Stimulated activated CD8-positive, alpha-beta memory T cell treated with anti-CD3 and anti-CD28 coated beads, Interleukin-15, amount 100 ng/mL, for 1 hour (primary cell): ENCODE data around the gene BEND6.

Experiments
- DNase-seq: peaks from one replicate; pipeline ENCODE4 v3.0.0-alpha.2; 2020; ENCODE audit warnings: low read depth

BEND6 gene

DNA sequence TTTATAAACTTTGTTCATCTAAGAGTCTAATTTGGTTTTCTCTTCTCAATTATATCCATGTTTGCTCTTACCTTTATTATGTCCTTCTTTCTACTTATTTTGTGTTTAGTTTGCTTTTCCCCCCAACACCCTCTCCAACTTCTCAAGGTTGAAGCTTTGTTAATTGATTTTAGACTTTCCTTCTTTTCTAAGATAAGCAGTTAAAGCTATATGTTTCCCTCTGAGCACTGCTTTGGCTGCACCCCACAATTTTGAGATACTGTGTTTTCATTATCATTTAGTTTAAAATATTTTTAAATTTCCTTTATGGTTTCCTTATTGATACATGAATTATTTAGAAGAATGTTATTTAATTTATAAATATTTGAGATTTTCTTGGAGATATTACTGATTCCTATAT, 13.9 kb upstream of the BEND6 start:
- DNase-seq: no peak

- no peak for DNase-seq
Measured at GRCh38 chr6:56944661-56945060, 10.2 kb upstream of the BEND6 start.

- no peak for DNase-seq
Measured at GRCh38 chr6:56946368-56946767, 8.5 kb upstream of the BEND6 start.

GRCh38 chr6:56947924-56948323, 7.0 kb upstream of the BEND6 start:
- no peak for DNase-seq

DNA sequence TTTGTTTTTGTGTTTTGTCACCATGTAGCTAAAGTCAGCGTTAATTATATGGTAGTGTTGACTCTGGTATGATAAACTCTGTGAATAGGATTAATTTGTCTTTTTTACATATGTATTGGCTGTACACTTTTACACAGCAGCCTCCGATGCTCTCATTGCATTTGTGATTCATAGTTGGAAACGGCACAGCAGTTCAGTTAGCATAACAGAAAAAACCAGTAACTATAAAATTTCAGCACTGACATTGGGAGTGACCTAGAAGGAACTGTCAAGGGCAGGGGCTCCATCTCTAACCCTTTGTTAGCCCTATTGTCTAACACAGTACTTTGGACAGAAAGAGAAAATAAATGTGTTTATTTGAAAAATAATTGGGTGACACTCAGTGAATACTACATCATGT, 5.6 kb upstream of the BEND6 start:
- DNase-seq: no peak

GRCh38 chr6:56949925-56950495, 4.9 kb upstream of the BEND6 start:
- DNase-seq: no peak

- no peak for DNase-seq
Measured at GRCh38 chr6:56951049-56951831, 3.7 kb upstream of the BEND6 start.

- no peak for DNase-seq
Measured at GRCh38 chr6:56953597-56954402, 1.1 kb upstream of the BEND6 start.

GRCh38 chr6:56955171-56956155, 556 bp downstream of the BEND6 start:
- no peak for DNase-seq

DNA sequence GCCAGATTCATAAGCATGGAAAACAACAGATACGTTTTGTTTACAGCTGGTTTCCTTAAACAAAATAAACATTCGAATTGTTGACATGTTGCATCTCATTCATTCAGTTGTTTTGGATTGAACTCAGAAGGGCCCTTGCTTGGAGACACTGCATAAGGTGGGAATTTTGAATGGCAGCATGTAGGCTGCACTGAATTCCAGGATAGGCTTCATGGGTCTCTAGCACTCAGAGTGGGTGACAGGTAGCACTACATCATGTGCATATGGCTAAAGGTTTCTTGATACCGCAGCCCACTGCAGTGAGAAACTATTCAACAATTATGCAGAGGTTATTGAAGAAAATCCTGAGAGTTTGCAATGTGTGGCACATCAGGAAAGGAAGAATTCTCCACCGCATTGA, 1.6 kb downstream of the BEND6 start:
- no peak for DNase-seq

DNA sequence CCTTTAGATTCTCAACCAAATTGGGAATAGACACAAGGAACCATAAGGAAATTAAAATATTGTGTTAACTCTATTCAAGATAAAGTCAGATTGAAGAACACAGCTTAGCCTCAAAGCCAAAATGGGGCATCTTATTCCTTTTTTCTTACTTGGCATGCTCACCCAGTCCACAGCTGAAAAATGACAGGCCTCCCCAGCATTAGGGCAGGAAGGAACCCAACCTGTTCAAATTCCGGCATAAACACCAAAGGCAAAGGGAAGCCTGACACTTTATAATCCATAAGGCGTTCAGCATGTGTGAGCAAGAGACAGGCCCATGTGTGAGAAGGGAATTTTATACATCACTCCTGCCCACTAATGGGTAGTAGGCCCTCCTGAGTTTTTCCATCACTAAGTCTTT, 2.9 kb downstream of the BEND6 start:
- no peak for DNase-seq

- no peak for DNase-seq
Measured at GRCh38 chr6:56958481-56958880, 3.6 kb downstream of the BEND6 start.

DNA sequence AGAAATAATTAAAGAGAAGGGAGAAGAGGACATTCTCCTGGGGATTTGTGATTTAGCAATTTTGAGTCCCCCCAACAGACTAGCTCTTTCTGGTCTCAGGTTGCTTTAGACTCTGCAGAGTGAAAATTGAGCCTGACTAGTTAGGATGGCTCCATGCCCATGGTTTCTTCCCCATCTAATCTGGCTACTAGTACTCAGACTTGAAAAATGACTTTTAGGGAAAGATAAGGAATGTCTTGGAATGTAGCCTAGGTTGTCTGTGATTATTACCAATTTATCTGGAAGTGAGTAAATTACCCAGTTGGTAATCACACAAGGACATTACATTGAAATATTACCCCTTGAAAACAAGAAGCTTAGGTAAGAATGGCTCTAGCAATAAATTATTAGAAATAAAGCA, 4.2 kb downstream of the BEND6 start:
- DNase-seq: no peak

GRCh38 chr6:56959938-56960337, 5.0 kb downstream of the BEND6 start:
- no peak for DNase-seq

GRCh38 chr6:56961151-56961550, 6.2 kb downstream of the BEND6 start:
- no peak for DNase-seq

DNA sequence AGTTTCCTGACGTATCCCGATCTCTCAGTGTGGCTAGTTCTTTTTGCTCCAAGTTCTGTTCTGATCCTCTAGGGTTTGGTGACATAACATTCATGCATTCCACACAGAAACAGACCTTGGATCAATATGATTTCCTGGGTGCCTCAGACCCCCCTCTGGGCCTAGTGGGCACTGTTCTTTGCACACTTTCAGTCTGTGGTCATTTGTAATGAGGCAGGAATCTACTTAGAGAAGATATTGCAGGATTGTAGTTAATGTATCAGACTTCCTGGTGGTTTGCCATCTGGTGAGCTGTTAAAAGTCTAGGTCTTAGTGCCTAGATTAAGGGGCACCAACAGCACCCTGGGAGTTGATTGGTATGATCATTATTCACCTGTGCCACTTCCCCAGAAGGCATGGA, 7.5 kb downstream of the BEND6 start:
- no peak for DNase-seq

DNA sequence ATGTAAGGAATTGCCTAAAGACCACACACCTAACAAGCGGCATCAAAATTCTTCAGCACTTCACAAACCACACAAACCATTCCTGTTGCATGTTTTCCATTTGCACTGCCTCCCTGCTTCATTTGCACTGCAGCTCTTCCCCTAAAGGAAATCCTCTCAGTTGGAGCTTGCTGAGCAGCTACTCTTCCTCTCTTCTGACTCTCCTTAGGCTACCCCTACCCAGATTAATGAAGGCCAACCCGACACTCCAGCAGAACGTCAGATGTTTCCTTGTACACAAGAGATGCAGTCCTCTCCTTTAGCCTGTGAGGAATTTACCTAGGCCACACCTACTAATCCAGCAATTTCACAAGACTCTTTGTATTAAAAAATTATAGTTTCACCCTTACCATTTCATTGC, 8.1 kb downstream of the BEND6 start:
- DNase-seq: no peak

- DNase-seq: no peak
Measured at GRCh38 chr6:56963793-56964192, 8.9 kb downstream of the BEND6 start.

GRCh38 chr6:56965126-56965525, 10.2 kb downstream of the BEND6 start:
- no peak for DNase-seq

GRCh38 chr6:56970849-56971248, 15.9 kb downstream of the BEND6 start:
- no peak for DNase-seq

GRCh38 chr6:56977192-56977591, 22.3 kb downstream of the BEND6 start:
- DNase-seq: no peak

- DNase-seq: no peak
Measured at GRCh38 chr6:56978530-56978929, 23.6 kb downstream of the BEND6 start.
